H9 (cell line): ENCODE results near the gene SF3B1. TPM values are rescaled to one million over a fixed set of nuclear protein-coding genes. Genes with fewer than 3 reads are reported as not detected.

Experiments
- DNase-seq: peaks from one replicate; pipeline ENCODE4 v3.0.0-alpha.2; 2017
- H2AFZ ChIP-seq: one replicate; pipeline ENCODE4 v1.6.1; 2013; ENCODE audit warnings: mild to moderate bottlenecking, low read length, control low read depth, moderate library complexity
- H2AK5ac ChIP-seq: 2 replicates; pipeline ENCODE4 v1.6.1; 2013; ENCODE audit warnings: low read length, control low read depth, mixed read lengths; ENCODE audit not compliant: insufficient read length
- H2BK120ac ChIP-seq: one replicate; pipeline ENCODE4 v1.6.1; 2013; ENCODE audit warnings: low read depth, mild to moderate bottlenecking, low read length, control low read depth, inconsistent platforms; ENCODE audit not compliant: poor library complexity, severe bottlenecking
- H2BK12ac ChIP-seq: 2 replicates; pipeline ENCODE4 v1.6.1; 2013; ENCODE audit warnings: low read length, control low read depth, mixed read lengths, low read depth; ENCODE audit not compliant: insufficient read length
- H2BK15ac ChIP-seq: 2 replicates; pipeline ENCODE4 v1.6.1; 2013; ENCODE audit warnings: low read depth, low read length, control low read depth
- H2BK20ac ChIP-seq: one replicate; pipeline ENCODE4 v1.6.1; 2013; ENCODE audit warnings: low read depth, mild to moderate bottlenecking, low read length, control low read depth, inconsistent platforms; ENCODE audit not compliant: poor library complexity, severe bottlenecking
- H2BK5ac ChIP-seq: 2 replicates; pipeline ENCODE4 v1.6.1; 2013; ENCODE audit warnings: low read length, control low read depth, mixed read lengths; ENCODE audit not compliant: insufficient read length
- H3K14ac ChIP-seq: 2 replicates; pipeline ENCODE4 v1.6.1; 2013; ENCODE audit warnings: low read length, control low read depth; ENCODE audit not compliant: insufficient read depth
- H3K18ac ChIP-seq: 2 replicates; pipeline ENCODE4 v1.6.1; 2013; ENCODE audit warnings: low read depth, mild to moderate bottlenecking, mixed read lengths, low read length, control low read depth; ENCODE audit not compliant: insufficient read length
- H3K23ac ChIP-seq: 2 replicates; pipeline ENCODE4 v1.6.1; 2013; ENCODE audit warnings: low read length, control low read depth, mixed read lengths, low read depth; ENCODE audit not compliant: insufficient read length
- H3K23me2 ChIP-seq: 2 replicates; pipeline ENCODE4 v1.6.1; 2013; ENCODE audit warnings: low read depth, mild to moderate bottlenecking, mixed read lengths, low read length, control low read depth; ENCODE audit not compliant: insufficient read length, poor library complexity, severe bottlenecking
- H3K27ac ChIP-seq: 2 replicates; pipeline ENCODE4 v1.5.1; 2013; ENCODE audit warnings: low read length, control low read depth, mixed read lengths, low read depth; ENCODE audit not compliant: insufficient read length
- H3K27me3 ChIP-seq: 2 replicates; pipeline ENCODE4 v1.6.1; 2013; ENCODE audit warnings: low read length, control low read depth, inconsistent platforms; ENCODE audit not compliant: insufficient read depth
- H3K4ac ChIP-seq: 2 replicates; pipeline ENCODE4 v1.6.1; 2013; ENCODE audit warnings: low read depth, mild to moderate bottlenecking, control low read depth, inconsistent platforms, low read length, moderate library complexity
- H3K4me1 ChIP-seq: 2 replicates; pipeline ENCODE4 v1.6.1; 2013; ENCODE audit warnings: low read length, control low read depth, inconsistent platforms; ENCODE audit not compliant: insufficient read depth
- H3K4me2 ChIP-seq: 2 replicates; pipeline ENCODE4 v1.6.1; 2013; ENCODE audit warnings: low read length, control low read depth, mixed read lengths; ENCODE audit not compliant: insufficient read length, insufficient read depth
- H3K56ac ChIP-seq: 2 replicates; pipeline ENCODE4 v1.6.1; 2013; ENCODE audit warnings: low read depth, mild to moderate bottlenecking, mixed read lengths, low read length, control low read depth; ENCODE audit not compliant: insufficient read length
- H3K79me1 ChIP-seq: 2 replicates; pipeline ENCODE4 v1.6.1; 2013; ENCODE audit warnings: low read depth, mild to moderate bottlenecking, moderate library complexity, low read length, control low read depth, inconsistent platforms; ENCODE audit not compliant: insufficient read depth, poor library complexity, severe bottlenecking
- H3K79me2 ChIP-seq: 2 replicates; pipeline ENCODE4 v1.6.1; 2013; ENCODE audit warnings: low read length, control low read depth, inconsistent platforms; ENCODE audit not compliant: insufficient read depth
- H3K9ac ChIP-seq: 2 replicates; pipeline ENCODE4 v1.6.1; 2013; ENCODE audit warnings: low read length, control low read depth, mixed read lengths; ENCODE audit not compliant: insufficient read length; ENCODE audit errors: extremely low read depth
- H3K9me3 ChIP-seq: one replicate; pipeline ENCODE4 v1.6.1; 2013; ENCODE audit warnings: low read depth, low read length, inconsistent platforms; ENCODE audit not compliant: control insufficient read depth
- H3T11ph ChIP-seq: one replicate; pipeline ENCODE4 v1.6.1; 2013; ENCODE audit warnings: mild to moderate bottlenecking, low read length, control low read depth, inconsistent platforms
- H4K20me1 ChIP-seq: one replicate; pipeline ENCODE4 v1.6.1; 2013; ENCODE audit not compliant: control insufficient read depth, insufficient read length, insufficient read depth
- H4K5ac ChIP-seq: 2 replicates; pipeline ENCODE4 v1.6.1; 2013; ENCODE audit warnings: low read depth, mild to moderate bottlenecking, mixed read lengths, low read length, control low read depth; ENCODE audit not compliant: insufficient read length
- H4K8ac ChIP-seq: replicated peaks from 2 replicates; pipeline ENCODE4 v1.6.1; 2013; ENCODE audit warnings: low read length, control low read depth, mixed read lengths, low read depth; ENCODE audit not compliant: insufficient read length
- H4K91ac ChIP-seq: 2 replicates; pipeline ENCODE4 v1.6.1; 2013; ENCODE audit warnings: low read depth, mild to moderate bottlenecking, moderate library complexity, mixed read lengths, low read length, control low read depth; ENCODE audit not compliant: insufficient read length
- H3K27ac Mint-ChIP-seq, 3 experiments: 2 replicates in 2 of 3; 3 replicates in 1 of 3; pipeline ENCODE4 v1.8.0; 2020 to 2021; ENCODE audit warnings: mixed read lengths in 3 of 3, mild to moderate bottlenecking in 1 of 3, moderate library complexity in 1 of 3
- H3K27me3 Mint-ChIP-seq: 2 replicates; pipeline ENCODE4 v1.8.0; 2021; ENCODE audit warnings: low read depth, mild to moderate bottlenecking, moderate library complexity, mixed read lengths
- H3K36me3 Mint-ChIP-seq, 3 experiments: 2 replicates in 2 of 3; 3 replicates in 1 of 3; pipeline ENCODE4 v1.8.0; 2020 to 2021; ENCODE audit warnings: low read depth in 3 of 3, mixed read lengths in 3 of 3; ENCODE audit not compliant: insufficient read depth in 1 of 3
- H3K4me1 Mint-ChIP-seq, 2 experiments: 2 replicates each; pipeline ENCODE4 v1.8.0; 2020; ENCODE audit warnings: mixed read lengths in 2 of 2
- H3K4me3 Mint-ChIP-seq, 2 experiments: 2 replicates in 1 of 2; 3 replicates in 1 of 2; pipeline ENCODE4 v1.8.0; 2020 to 2021; ENCODE audit warnings: mild to moderate bottlenecking in 2 of 2, mixed read lengths in 2 of 2, moderate library complexity in 1 of 2
- H3K9me3 Mint-ChIP-seq, 2 experiments: 2 replicates in 1 of 2; 3 replicates in 1 of 2; pipeline ENCODE4 v1.8.0; 2020; ENCODE audit warnings: mild to moderate bottlenecking in 2 of 2, mixed read lengths in 2 of 2, moderate library complexity in 1 of 2
- WGBS: extraction: QIAGEN DNeasy Blood & Tissue Kit; methylation state at CpG from one replicate; pipeline ENCODE4 v1.1.7; 2013; ENCODE audit warnings: missing lambda C conversion rate, low lambda C conversion rate, mixed read lengths; ENCODE audit not compliant: insufficient read length; ENCODE audit errors: extremely low coverage; 5-methylcytosine and 5-hydroxymethylcytosine counted together
- total RNA-seq: library from RNA; stranded (reverse); gene quantifications from 2 replicates; pipeline ENCODE4 v1.2.1, GENCODE V29; 2021
- TF ChIP-seq, protein P1 (sequence below): fragments of 200-600 bp; sonication (generic); conservative IDR thresholded peaks from 3 replicates; pipeline ENCODE4 v1.8.0; 2021; ENCODE audit warnings: antibody characterized with exemption, mild to moderate bottlenecking

The SF3B1 gene
- total RNA-seq, 1 experiment from 2014 or later: 278 TPM

- no peak overlapping the region for H3K56ac ChIP-seq
- TF ChIP-seq, protein P1, sequence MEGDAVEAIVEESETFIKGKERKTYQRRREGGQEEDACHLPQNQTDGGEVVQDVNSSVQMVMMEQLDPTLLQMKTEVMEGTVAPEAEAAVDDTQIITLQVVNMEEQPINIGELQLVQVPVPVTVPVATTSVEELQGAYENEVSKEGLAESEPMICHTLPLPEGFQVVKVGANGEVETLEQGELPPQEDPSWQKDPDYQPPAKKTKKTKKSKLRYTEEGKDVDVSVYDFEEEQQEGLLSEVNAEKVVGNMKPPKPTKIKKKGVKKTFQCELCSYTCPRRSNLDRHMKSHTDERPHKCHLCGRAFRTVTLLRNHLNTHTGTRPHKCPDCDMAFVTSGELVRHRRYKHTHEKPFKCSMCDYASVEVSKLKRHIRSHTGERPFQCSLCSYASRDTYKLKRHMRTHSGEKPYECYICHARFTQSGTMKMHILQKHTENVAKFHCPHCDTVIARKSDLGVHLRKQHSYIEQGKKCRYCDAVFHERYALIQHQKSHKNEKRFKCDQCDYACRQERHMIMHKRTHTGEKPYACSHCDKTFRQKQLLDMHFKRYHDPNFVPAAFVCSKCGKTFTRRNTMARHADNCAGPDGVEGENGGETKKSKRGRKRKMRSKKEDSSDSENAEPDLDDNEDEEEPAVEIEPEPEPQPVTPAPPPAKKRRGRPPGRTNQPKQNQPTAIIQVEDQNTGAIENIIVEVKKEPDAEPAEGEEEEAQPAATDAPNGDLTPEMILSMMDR: no peak
- no peak overlapping the region for H3K4ac ChIP-seq
- no peak overlapping the region for H3K27ac ChIP-seq
- no peaks in the 10 kb centered on the region for H3K4me1 Mint-ChIP-seq
- DNase-seq: no peak
- no peak overlapping the region for H4K91ac ChIP-seq
- H3K27ac Mint-ChIP-seq: no peak overlapping the region
- no peak overlapping the region for H3T11ph ChIP-seq
- no peak overlapping the region for H3K23ac ChIP-seq
- H2BK5ac ChIP-seq: no peak overlapping the region
- H3K23me2 ChIP-seq: no peaks in the 10 kb centered on the region
- no peaks in the 10 kb centered on the region; the same call in 1 of the 2 replicates for H3K79me2 ChIP-seq
- peaks cover 39 to 85% (median 77%) of the 10 kb centered on the region in 3 experiments; a peak in 6 of 7 replicates for H3K36me3 Mint-ChIP-seq
- no peak overlapping the region for H2BK12ac ChIP-seq
- no peaks in the 10 kb centered on the region for H3K9me3 Mint-ChIP-seq
- H2BK120ac ChIP-seq: no peak overlapping the region
- no peak overlapping the region for H3K14ac ChIP-seq
- H3K27me3 Mint-ChIP-seq: no peaks in the 10 kb centered on the region
- peaks cover 3% of the 10 kb centered on the region for H3K79me1 ChIP-seq
- H4K8ac ChIP-seq: no peak overlapping the region
- H4K20me1 ChIP-seq: no peaks in the 10 kb centered on the region
- no peak overlapping the region for H3K18ac ChIP-seq
- no peak overlapping the region for H3K9ac ChIP-seq
- H3K27me3 ChIP-seq: no peaks in the 10 kb centered on the region
- no peak overlapping the region for H2BK15ac ChIP-seq
- WGBS: no CpG with 5 or more reads among the region's 1 CpG
- H2BK20ac ChIP-seq: no peak overlapping the region
- no peaks in the 10 kb centered on the region for H3K4me1 ChIP-seq
- H4K5ac ChIP-seq: no peak overlapping the region
- H3K9me3 ChIP-seq: no peaks in the 10 kb centered on the region
- no peak overlapping the region for H3K4me3 Mint-ChIP-seq
- no peak overlapping the region for H2AFZ ChIP-seq
- H2AK5ac ChIP-seq: no peak overlapping the region
- no peak overlapping the region for H3K4me2 ChIP-seq
Measured at GRCh38 chr2:197416268-197416667, 18.6 kb downstream of the SF3B1 start.
